ENCODE data around the gene LRRIQ1. TPM values are rescaled to one million over a fixed set of nuclear protein-coding genes. Genes with fewer than 3 reads are reported as not detected.

LRRIQ1 gene
- total and polyA plus RNA-seq, 2 of the 8 experiments (the other 6 are each of a cell fraction or from before 2014, with no cell fraction given), result 0.24 to 0.76 TPM

- TF ChIP-seq ATF2 (IDR thresholded peaks at IDR 0.05; ENCODE audit: low read length), result no peak
- no peak for TF ChIP-seq TEAD4 (IDR thresholded peaks at IDR 0.05; ENCODE audit: low read depth, low read length)
- no peak for TF ChIP-seq CBX5 (IDR thresholded peaks at IDR 0.05; ENCODE audit: low read depth, low read length)
- no peak for TF ChIP-seq BCL11A (IDR thresholded peaks at IDR 0.05; ENCODE audit: low read depth in 2 of 2, low read length in 2 of 2)
These were observed 6.7 kb upstream of the LRRIQ1 start (continued) for GRCh38 chr12:85029456-85029855.

Measured in H1 (cell line).